GM12872 (cell line): ENCODE results near the gene CPNE1.

Experiments used
- CTCF ChIP-seq: IDR thresholded peaks from 3 replicates; pipeline ENCODE4 v1.5.1; 2011; ENCODE audit warnings: low read depth, mild to moderate bottlenecking, low read length, moderate library complexity; ENCODE audit not compliant: insufficient read depth

The CPNE1 gene

GRCh38 chr20:35600993-35601973, 63.4 kb downstream of the CPNE1 start:
- TF ChIP-seq CTCF = peak; percentile 44

- no peak for TF ChIP-seq CTCF
Observed at GRCh38 chr20:35600176-35600992, 64.3 kb downstream of the CPNE1 start.

- TF ChIP-seq CTCF = no peak
Observed at GRCh38 chr20:35599776-35600120, 65.0 kb downstream of the CPNE1 start.

- TF ChIP-seq CTCF = no peak
Observed at GRCh38 chr20:35598899-35599775, 65.6 kb downstream of the CPNE1 start.

- no peak for TF ChIP-seq CTCF
Observed at GRCh38 chr20:35598476-35598875, 66.2 kb downstream of the CPNE1 start.

- no peak for TF ChIP-seq CTCF
Observed at GRCh38 chr20:35597186-35597585, 67.5 kb downstream of the CPNE1 start.

GRCh38 chr20:35595901-35596300, 68.8 kb downstream of the CPNE1 start:
- TF ChIP-seq CTCF = no peak
